Measurements from ENCODE around the gene KLRC4. TPM values are rescaled to one million over a fixed set of nuclear protein-coding genes. Genes with fewer than 3 reads are reported as not detected.

Gene KLRC4
- total and polyA plus RNA-seq, 2 donors (not counting 1 experiment from before 2014, with no cell fraction given), result not detected

- H3K4me3 ChIP-seq (ENCODE audit: control extremely low read depth in 1 of 5, extremely low read depth in 1 of 5, insufficient read depth in 1 of 5, low read depth in 2 of 5, low read length in 4 of 5), result no peak overlapping the region
- Mint-ChIP-seq H3K9me3 (ENCODE audit: insufficient read depth) (no peaks in the 10 kb centered on the region), H3K27ac (no peak overlapping the region), H3K4me1 (peaks cover 2% of the 10 kb centered on the region), H3K27me3 (peaks cover 10% of the 10 kb centered on the region), H3K4me3 (no peak overlapping the region)
- POLR2A ChIA-PET, result no interaction called here
- CTCF ChIA-PET, result no interaction called here
- intact Hi-C loops (cut with micrococcal nuclease), result no loop called here
- no peak for DNase-seq
- peaks cover 13 to 18% of the 10 kb centered on the region in 2 donors for H3K4me1 ChIP-seq (ENCODE audit: control insufficient read depth in 2 of 2, insufficient read depth in 2 of 2, low read length in 2 of 2)
- peaks cover 0 to 7% (median 0%) of the 10 kb centered on the region in 3 donors for H3K9me3 ChIP-seq (ENCODE audit: control extremely low read depth in 1 of 3, control insufficient read depth in 2 of 3, insufficient read depth in 1 of 3, low read length in 2 of 3)
- H4K20me1 ChIP-seq (ENCODE audit: control insufficient read depth, insufficient read depth, low read length, poor library complexity, severe bottlenecking), result no peaks in the 10 kb centered on the region
- no peak for TF ChIP-seq EZH2 (IDR thresholded peaks at IDR 0.05; ENCODE audit: borderline replicate concordance, insufficient read depth, low read depth, low read length, poor library complexity, severe bottlenecking)
- H2AFZ ChIP-seq (ENCODE audit: insufficient read depth, low read depth, low read length, poor library complexity, severe bottlenecking), result no peak overlapping the region
- peaks cover 0 to 6% (median 0%) of the 10 kb centered on the region in 4 experiments for H3K27me3 ChIP-seq (replicated peaks in 1 of 4; ENCODE audit: control extremely low read depth in 1 of 4, control insufficient read depth in 3 of 4, insufficient read depth in 4 of 4, low read length in 3 of 4)
- H3K9ac ChIP-seq (ENCODE audit: low read length), result no peak overlapping the region
- H3K27ac ChIP-seq (ENCODE audit: low read length in 2 of 2), result no peak overlapping the region
- WGBS (ENCODE audit: insufficient coverage), result no CpG with 5 or more reads among the region's 1 CpG
- H3K4me2 ChIP-seq (replicated peaks; ENCODE audit: low read depth, low read length, poor library complexity, severe bottlenecking), result no peak overlapping the region
- H3K36me3 ChIP-seq (replicated peaks in 1 of 2; ENCODE audit: control extremely low read depth in 1 of 2, control insufficient read depth in 1 of 2, extremely low read depth in 1 of 2, insufficient read depth in 2 of 2, low read length in 1 of 2), result no peaks in the 10 kb centered on the region
- no peaks in the 10 kb centered on the region for H3K79me2 ChIP-seq (ENCODE audit: control insufficient read depth, insufficient read depth, low read length)
- no peak for ATAC-seq (ENCODE audit: low read depth)
Measured at GRCh38 chr12:10358969-10359368, 50.6 kb downstream of the KLRC4 start.

GRCh38 chr12:10358131-10358530, 51.4 kb downstream of the KLRC4 start:
- H3K36me3 ChIP-seq (replicated peaks in 1 of 2; ENCODE audit: control extremely low read depth in 1 of 2, control insufficient read depth in 1 of 2, extremely low read depth in 1 of 2, insufficient read depth in 2 of 2, low read length in 1 of 2), result no peaks in the 10 kb centered on the region
- 88% methylated on average over 5 of the region's 5 CpGs for WGBS (ENCODE audit: insufficient coverage)
- CTCF ChIA-PET, result no interaction called here
- H3K4me3 ChIP-seq (ENCODE audit: control extremely low read depth in 1 of 5, extremely low read depth in 1 of 5, insufficient read depth in 1 of 5, low read depth in 2 of 5, low read length in 4 of 5), result no peak overlapping the region
- no peak overlapping the region for H3K27ac ChIP-seq (ENCODE audit: low read length in 2 of 2)
- DNase-seq (no peak), ATAC-seq (ENCODE audit: low read depth) (no peak)
- H3K79me2 ChIP-seq (ENCODE audit: control insufficient read depth, insufficient read depth, low read length), result no peaks in the 10 kb centered on the region
- no peak overlapping the region for H2AFZ ChIP-seq (ENCODE audit: insufficient read depth, low read depth, low read length, poor library complexity, severe bottlenecking)
- no peaks in the 10 kb centered on the region for H4K20me1 ChIP-seq (ENCODE audit: control insufficient read depth, insufficient read depth, low read length, poor library complexity, severe bottlenecking)
- H3K4me2 ChIP-seq (replicated peaks; ENCODE audit: low read depth, low read length, poor library complexity, severe bottlenecking), result no peak overlapping the region
- H3K27me3 Mint-ChIP-seq, result peaks cover 11% of the 10 kb centered on the region
- peaks cover 2% of the 10 kb centered on the region for H3K4me1 Mint-ChIP-seq
- H3K9me3 ChIP-seq (ENCODE audit: control extremely low read depth in 1 of 3, control insufficient read depth in 2 of 3, insufficient read depth in 1 of 3, low read length in 2 of 3), result peaks cover 0 to 7% (median 0%) of the 10 kb centered on the region in 3 donors
- POLR2A ChIA-PET, result no interaction called here
- intact Hi-C loops (cut with micrococcal nuclease), result no loop called here
- H3K27me3 ChIP-seq (replicated peaks in 1 of 4; ENCODE audit: control extremely low read depth in 1 of 4, control insufficient read depth in 3 of 4, insufficient read depth in 4 of 4, low read length in 3 of 4), result peaks cover 0 to 6% (median 0%) of the 10 kb centered on the region in 4 experiments
- no peaks in the 10 kb centered on the region for H3K9me3 Mint-ChIP-seq (ENCODE audit: insufficient read depth)
- no peak overlapping the region for H3K4me3 Mint-ChIP-seq
- no peak overlapping the region for H3K9ac ChIP-seq (ENCODE audit: low read length)
- H3K27ac Mint-ChIP-seq, result no peak overlapping the region
- TF ChIP-seq, protein P1, sequence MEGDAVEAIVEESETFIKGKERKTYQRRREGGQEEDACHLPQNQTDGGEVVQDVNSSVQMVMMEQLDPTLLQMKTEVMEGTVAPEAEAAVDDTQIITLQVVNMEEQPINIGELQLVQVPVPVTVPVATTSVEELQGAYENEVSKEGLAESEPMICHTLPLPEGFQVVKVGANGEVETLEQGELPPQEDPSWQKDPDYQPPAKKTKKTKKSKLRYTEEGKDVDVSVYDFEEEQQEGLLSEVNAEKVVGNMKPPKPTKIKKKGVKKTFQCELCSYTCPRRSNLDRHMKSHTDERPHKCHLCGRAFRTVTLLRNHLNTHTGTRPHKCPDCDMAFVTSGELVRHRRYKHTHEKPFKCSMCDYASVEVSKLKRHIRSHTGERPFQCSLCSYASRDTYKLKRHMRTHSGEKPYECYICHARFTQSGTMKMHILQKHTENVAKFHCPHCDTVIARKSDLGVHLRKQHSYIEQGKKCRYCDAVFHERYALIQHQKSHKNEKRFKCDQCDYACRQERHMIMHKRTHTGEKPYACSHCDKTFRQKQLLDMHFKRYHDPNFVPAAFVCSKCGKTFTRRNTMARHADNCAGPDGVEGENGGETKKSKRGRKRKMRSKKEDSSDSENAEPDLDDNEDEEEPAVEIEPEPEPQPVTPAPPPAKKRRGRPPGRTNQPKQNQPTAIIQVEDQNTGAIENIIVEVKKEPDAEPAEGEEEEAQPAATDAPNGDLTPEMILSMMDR (IDR thresholded peaks at IDR 0.05), result no peak
- TF ChIP-seq EZH2 (IDR thresholded peaks at IDR 0.05; ENCODE audit: borderline replicate concordance, insufficient read depth, low read depth, low read length, poor library complexity, severe bottlenecking), result no peak
- peaks cover 6 to 9% of the 10 kb centered on the region in 2 donors for H3K4me1 ChIP-seq (ENCODE audit: control insufficient read depth in 2 of 2, insufficient read depth in 2 of 2, low read length in 2 of 2)

Other genes starting within 250 kb of the KLRC4 start
- 0.12 TPM in 1 of 2 replicates, not detected in the other for gene OLR1, start 237.6 kb downstream of the KLRC4 start, total RNA-seq
- 0.07 TPM in 1 of 2 replicates, not detected in the other for gene OLR1, start 237.6 kb downstream of the KLRC4 start, polyA plus RNA-seq
- gene TMEM52B, start 230.7 kb downstream of the KLRC4 start, total RNA-seq, result not detected in 2 replicates
- gene TMEM52B, start 230.7 kb downstream of the KLRC4 start, polyA plus RNA-seq, result 0.03 TPM in 1 of 2 replicates, not detected in the other
- 11.9 and 12.0 TPM in 2 replicates for gene GABARAPL1, start 196.9 kb downstream of the KLRC4 start, total RNA-seq
- 4.5 and 28.1 TPM in 2 replicates for gene GABARAPL1, start 196.9 kb downstream of the KLRC4 start, polyA plus RNA-seq
- gene KLRD1, start 101.9 kb downstream of the KLRC4 start, total RNA-seq, result 0.32 and 0.92 TPM in 2 replicates
- 0.22 and 0.55 TPM in 2 replicates for gene KLRD1, start 101.9 kb downstream of the KLRC4 start, polyA plus RNA-seq
- gene KLRK1, start 19.7 kb downstream of the KLRC4 start, total RNA-seq, result 0.84 and 0.97 TPM in 2 replicates
- 2.1 and 60.0 TPM in 2 replicates for gene KLRK1, start 19.7 kb downstream of the KLRC4 start, polyA plus RNA-seq
- gene KLRC3, start 10.8 kb upstream of the KLRC4 start, total RNA-seq, result not detected in 2 replicates
- not detected in 2 replicates for gene KLRC3, start 10.8 kb upstream of the KLRC4 start, polyA plus RNA-seq
- gene KLRC2, start 26.3 kb upstream of the KLRC4 start, total RNA-seq, result 0.59 TPM in 1 of 2 replicates, not detected in the other
- 0.21 and 0.25 TPM in 2 replicates for gene KLRC2, start 26.3 kb upstream of the KLRC4 start, polyA plus RNA-seq
- gene KLRC1, start 43.6 kb upstream of the KLRC4 start, total RNA-seq, result not detected in 2 replicates
- gene KLRC1, start 43.6 kb upstream of the KLRC4 start, polyA plus RNA-seq, result 0.42 TPM in 1 of 2 replicates, not detected in the other
- gene EIF2S3B, start 96.1 kb upstream of the KLRC4 start, total RNA-seq, result 0.54 and 0.73 TPM in 2 replicates
- gene EIF2S3B, start 96.1 kb upstream of the KLRC4 start, polyA plus RNA-seq, result 0.45 and 0.56 TPM in 2 replicates
- gene MAGOHB, start 203.9 kb upstream of the KLRC4 start, total RNA-seq, result 16.0 and 19.1 TPM in 2 replicates
- 8.1 and 13.1 TPM in 2 replicates for gene MAGOHB, start 203.9 kb upstream of the KLRC4 start, polyA plus RNA-seq

Data from B cell (primary cell).